ENCODE measurements around the gene GRIFIN. TPM values are rescaled to one million over a fixed set of nuclear protein-coding genes. Genes with fewer than 3 reads are reported as not detected.

GRIFIN gene
- total and polyA plus RNA-seq, 4 donors = not detected

GRCh38 chr7:2465928-2466327, 10.3 kb downstream of the GRIFIN start:
- Histone ChIP-seq H3K9me3 (ENCODE audit: control insufficient read depth in 4 of 4, insufficient read depth in 3 of 4, low read length in 3 of 4) (no peaks in the 10 kb centered on the region), H3K27me3 (ENCODE audit: control insufficient read depth in 3 of 3, insufficient read depth in 3 of 3, low read length in 2 of 3) (no peaks in the 10 kb centered on the region), H3K4me1 (ENCODE audit: control insufficient read depth in 5 of 5, insufficient read depth in 5 of 5, low read length in 5 of 5) (peaks cover 0 to 3% (median 0%) of the 10 kb centered on the region in 5 donors), H3K4me3 (no peak overlapping the region), H3K9ac (ENCODE audit: insufficient read depth in 1 of 2, low read length in 2 of 2) (no peak overlapping the region), H3K36me3 (ENCODE audit: control insufficient read depth in 4 of 4, insufficient read depth in 4 of 4, low read length in 4 of 4) (no peaks in the 10 kb centered on the region), H3K27ac (ENCODE audit: low read depth in 1 of 2, low read length in 1 of 2) (no peak overlapping the region)
- WGBS, 2 donors = 87 to 90% methylated on average over 12 of the region's 12 CpGs
- no peak for ATAC-seq (ENCODE audit: insufficient read depth, low FRiP score)
- no peak for DNase-seq
- no peak for TF ChIP-seq CTCF (IDR thresholded peaks at IDR 0.05; ENCODE audit: control extremely low read depth, extremely low read depth)

- no peak for TF ChIP-seq CTCF (IDR thresholded peaks at IDR 0.05; ENCODE audit: control extremely low read depth, extremely low read depth)
- Histone ChIP-seq H3K27me3 (ENCODE audit: control insufficient read depth in 3 of 3, insufficient read depth in 3 of 3, low read length in 2 of 3) (no peaks in the 10 kb centered on the region), H3K4me1 (ENCODE audit: control insufficient read depth in 5 of 5, insufficient read depth in 5 of 5, low read length in 5 of 5) (no peaks in the 10 kb centered on the region), H3K36me3 (ENCODE audit: control insufficient read depth in 4 of 4, insufficient read depth in 4 of 4, low read length in 4 of 4) (no peaks in the 10 kb centered on the region), H3K27ac (ENCODE audit: low read depth in 1 of 2, low read length in 1 of 2) (no peak overlapping the region), H3K9ac (ENCODE audit: insufficient read depth in 1 of 2, low read length in 2 of 2) (no peak overlapping the region), H3K4me3 (no peak overlapping the region), H3K9me3 (ENCODE audit: control insufficient read depth in 4 of 4, insufficient read depth in 3 of 4, low read length in 3 of 4) (no peaks in the 10 kb centered on the region)
- DNase-seq (no peak), ATAC-seq (ENCODE audit: insufficient read depth, low FRiP score) (no peak)
- WGBS, 2 donors = 90% methylated on average over 3 of the region's 3 CpGs
Observed at GRCh38 chr7:2462731-2463130, 13.5 kb downstream of the GRIFIN start.

- no peak overlapping the region for H3K4me3 ChIP-seq
- TF ChIP-seq CTCF (IDR thresholded peaks at IDR 0.05; ENCODE audit: control extremely low read depth, extremely low read depth) = no peak
- H3K9me3 ChIP-seq (ENCODE audit: control insufficient read depth in 4 of 4, insufficient read depth in 3 of 4, low read length in 3 of 4) = no peaks in the 10 kb centered on the region
- DNase-seq (no peak), ATAC-seq (ENCODE audit: insufficient read depth, low FRiP score) (no peak)
- H3K36me3 ChIP-seq (ENCODE audit: control insufficient read depth in 4 of 4, insufficient read depth in 4 of 4, low read length in 4 of 4) = no peaks in the 10 kb centered on the region
- no peak overlapping the region for H3K27ac ChIP-seq (ENCODE audit: low read depth in 1 of 2, low read length in 1 of 2)
- no peak overlapping the region for H3K9ac ChIP-seq (ENCODE audit: insufficient read depth in 1 of 2, low read length in 2 of 2)
- 82 to 83% methylated on average over 15 of the region's 15 CpGs for WGBS, 2 donors
- H3K4me1 ChIP-seq (ENCODE audit: control insufficient read depth in 5 of 5, insufficient read depth in 5 of 5, low read length in 5 of 5) = no peaks in the 10 kb centered on the region
- H3K27me3 ChIP-seq (ENCODE audit: control insufficient read depth in 3 of 3, insufficient read depth in 3 of 3, low read length in 2 of 3) = no peaks in the 10 kb centered on the region
Observed at GRCh38 chr7:2461268-2462026, 14.8 kb downstream of the GRIFIN start.

GRCh38 chr7:2460641-2461040, 15.6 kb downstream of the GRIFIN start:
- ATAC-seq (ENCODE audit: insufficient read depth, low FRiP score) = no peak
- H3K36me3 ChIP-seq (ENCODE audit: control insufficient read depth in 4 of 4, insufficient read depth in 4 of 4, low read length in 4 of 4) = no peaks in the 10 kb centered on the region
- no peaks in the 10 kb centered on the region for H3K27me3 ChIP-seq (ENCODE audit: control insufficient read depth in 3 of 3, insufficient read depth in 3 of 3, low read length in 2 of 3)
- H3K4me1 ChIP-seq (ENCODE audit: control insufficient read depth in 5 of 5, insufficient read depth in 5 of 5, low read length in 5 of 5) = no peaks in the 10 kb centered on the region
- 85% methylated on average over 6 of the region's 6 CpGs for WGBS, 2 donors
- H3K9me3 ChIP-seq (ENCODE audit: control insufficient read depth in 4 of 4, insufficient read depth in 3 of 4, low read length in 3 of 4) = no peaks in the 10 kb centered on the region
- no peak for DNase-seq
- H3K4me3 ChIP-seq = no peak overlapping the region
- no peak overlapping the region for H3K9ac ChIP-seq (ENCODE audit: insufficient read depth in 1 of 2, low read length in 2 of 2)
- no peak overlapping the region for H3K27ac ChIP-seq (ENCODE audit: low read depth in 1 of 2, low read length in 1 of 2)
- no peak for TF ChIP-seq CTCF (IDR thresholded peaks at IDR 0.05; ENCODE audit: control extremely low read depth, extremely low read depth)
